ENCODE data around the gene CD101.

Gene CD101

GRCh38 chr1:116997636-116998035 is 3.9 kb upstream of the CD101 start:
- TF ChIP-seq SPI1 (IDR thresholded peaks at IDR 0.05; ENCODE audit: borderline replicate concordance, low read depth) = no peak
- no peak for TF ChIP-seq POLR2AphosphoS5 (IDR thresholded peaks at IDR 0.05; ENCODE audit: low read depth)
- TF ChIP-seq CTCF (IDR thresholded peaks at IDR 0.05; ENCODE audit: insufficient read depth, low read length) = no peak
- no peak for TF ChIP-seq GABPA (IDR thresholded peaks at IDR 0.05; ENCODE audit: low read depth)
- TF ChIP-seq REST (IDR thresholded peaks at IDR 0.05; ENCODE audit: insufficient replicate concordance, low read depth) = no peak
- Histone ChIP-seq H3K27me3 (ENCODE audit: insufficient read depth, poor library complexity, severe bottlenecking) (no peaks in the 10 kb centered on the region), H3K4me3 (replicated peaks; ENCODE audit: insufficient read depth, low read length) (no peak overlapping the region), H3K27ac (replicated peaks) (no peak overlapping the region)
- no peak for DNase-seq (ENCODE audit: low read depth in 1 of 2, low spot score in 1 of 2)

DNA sequence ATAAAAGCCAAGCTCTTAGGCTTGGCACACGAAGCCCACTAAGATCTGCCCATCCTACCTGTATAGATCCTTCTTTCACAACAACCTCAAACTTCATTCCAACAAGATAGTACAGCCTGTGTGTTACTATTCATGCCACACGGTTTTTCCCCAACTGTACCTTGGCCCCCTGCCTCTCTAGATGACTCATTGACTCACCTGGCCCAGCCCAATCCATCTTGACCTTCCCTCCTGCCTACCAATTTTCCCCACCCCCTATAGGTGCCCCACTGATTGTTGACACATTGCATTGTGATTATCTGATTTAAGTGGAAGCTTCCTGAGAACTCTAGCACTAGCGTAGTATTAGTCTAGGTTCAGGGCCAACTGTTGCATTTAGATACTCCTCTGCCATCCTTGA is 2.0 kb upstream of the CD101 start:
- H3K27ac ChIP-seq (replicated peaks) = no peak overlapping the region; the same call in 1 of the 2 replicates
- H3K4me3 ChIP-seq (replicated peaks; ENCODE audit: insufficient read depth, low read length) = no peak overlapping the region
- DNase-seq (ENCODE audit: low read depth in 1 of 2, low spot score in 1 of 2) = no peak
- TF ChIP-seq SPI1 (IDR thresholded peaks at IDR 0.05; ENCODE audit: borderline replicate concordance, low read depth) (no peak), POLR2AphosphoS5 (IDR thresholded peaks at IDR 0.05; ENCODE audit: low read depth) (no peak), REST (IDR thresholded peaks at IDR 0.05; ENCODE audit: insufficient replicate concordance, low read depth) (no peak), GABPA (IDR thresholded peaks at IDR 0.05; ENCODE audit: low read depth) (no peak), CTCF (IDR thresholded peaks at IDR 0.05; ENCODE audit: insufficient read depth, low read length) (no peak)
- H3K27me3 ChIP-seq (ENCODE audit: insufficient read depth, poor library complexity, severe bottlenecking) = no peaks in the 10 kb centered on the region

DNA sequence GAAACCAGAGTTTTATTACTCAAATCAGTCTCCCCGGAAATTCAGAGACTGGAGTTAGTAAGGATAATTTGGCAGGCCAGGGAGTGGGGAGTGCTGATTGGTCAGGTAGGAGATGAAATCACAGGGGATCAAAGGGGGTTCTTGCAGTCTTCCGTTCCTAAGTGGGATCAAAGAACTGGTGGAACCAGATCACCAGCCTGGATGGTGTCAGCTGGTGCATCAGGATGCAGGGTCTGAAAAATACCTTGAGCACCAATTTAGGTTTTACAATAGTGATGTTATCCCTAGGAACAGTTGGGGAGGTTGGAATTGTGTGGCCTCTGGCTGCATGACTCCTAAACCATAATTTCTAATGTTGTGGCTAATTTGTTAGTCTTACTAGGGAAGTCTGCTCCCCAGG is 1.4 kb upstream of the CD101 start:
- no peak overlapping the region for H3K4me3 ChIP-seq (replicated peaks; ENCODE audit: insufficient read depth, low read length)
- no peak for TF ChIP-seq POLR2AphosphoS5 (IDR thresholded peaks at IDR 0.05; ENCODE audit: low read depth)
- peak overlapping the region; percentile 75 for H3K27ac ChIP-seq (replicated peaks)
- no peaks in the 10 kb centered on the region for H3K27me3 ChIP-seq (ENCODE audit: insufficient read depth, poor library complexity, severe bottlenecking)
- DNase-seq (ENCODE audit: low read depth in 1 of 2, low spot score in 1 of 2) = no peak

DNA sequence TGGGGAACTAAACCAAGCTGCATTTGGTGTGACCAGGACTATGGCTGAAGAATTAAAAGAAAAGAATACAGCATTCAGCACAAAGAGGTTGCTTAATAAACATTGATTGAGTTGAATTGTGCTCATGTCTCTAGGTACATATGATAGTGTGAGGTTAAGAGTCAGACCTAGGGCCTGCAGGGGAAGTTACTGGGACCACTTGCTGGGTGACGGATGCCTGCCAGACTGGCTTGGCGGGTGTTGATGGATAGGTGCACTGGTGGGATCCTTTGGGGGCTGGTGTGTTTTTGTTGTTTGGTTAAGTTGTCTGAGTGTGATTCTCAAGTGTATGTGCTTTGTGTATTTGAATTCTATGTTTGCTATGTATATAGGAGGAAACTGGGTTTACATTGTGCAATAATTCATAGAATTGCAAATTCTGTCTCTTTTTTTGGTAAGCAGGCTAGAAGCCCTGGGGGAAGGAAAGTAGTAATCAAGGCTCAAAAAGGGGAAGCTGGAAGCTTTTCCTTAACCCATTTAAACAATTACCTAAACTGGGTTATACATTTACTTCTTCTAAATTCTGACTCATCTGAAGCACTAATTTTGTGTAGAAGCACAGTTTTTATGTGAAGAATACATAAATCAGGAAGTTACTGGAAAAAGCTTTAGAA is 1.8 kb downstream of the CD101 start:
- Histone ChIP-seq H3K27ac (replicated peaks) (peak overlapping the region; percentile 75), H3K4me3 (replicated peaks; ENCODE audit: insufficient read depth, low read length) (no peak overlapping the region), H3K27me3 (ENCODE audit: insufficient read depth, poor library complexity, severe bottlenecking) (no peaks in the 10 kb centered on the region)
- DNase-seq (ENCODE audit: low read depth in 1 of 2, low spot score in 1 of 2) = peak; percentile 73 to 81
- TF ChIP-seq SPI1 (IDR thresholded peaks at IDR 0.05; ENCODE audit: borderline replicate concordance, low read depth) (peak; percentile 83; the same call in 1 of the 2 replicates), CTCF (IDR thresholded peaks at IDR 0.05; ENCODE audit: insufficient read depth, low read length) (no peak)
